ENCODE data around the gene PTPN20.

Gene PTPN20

DNA sequence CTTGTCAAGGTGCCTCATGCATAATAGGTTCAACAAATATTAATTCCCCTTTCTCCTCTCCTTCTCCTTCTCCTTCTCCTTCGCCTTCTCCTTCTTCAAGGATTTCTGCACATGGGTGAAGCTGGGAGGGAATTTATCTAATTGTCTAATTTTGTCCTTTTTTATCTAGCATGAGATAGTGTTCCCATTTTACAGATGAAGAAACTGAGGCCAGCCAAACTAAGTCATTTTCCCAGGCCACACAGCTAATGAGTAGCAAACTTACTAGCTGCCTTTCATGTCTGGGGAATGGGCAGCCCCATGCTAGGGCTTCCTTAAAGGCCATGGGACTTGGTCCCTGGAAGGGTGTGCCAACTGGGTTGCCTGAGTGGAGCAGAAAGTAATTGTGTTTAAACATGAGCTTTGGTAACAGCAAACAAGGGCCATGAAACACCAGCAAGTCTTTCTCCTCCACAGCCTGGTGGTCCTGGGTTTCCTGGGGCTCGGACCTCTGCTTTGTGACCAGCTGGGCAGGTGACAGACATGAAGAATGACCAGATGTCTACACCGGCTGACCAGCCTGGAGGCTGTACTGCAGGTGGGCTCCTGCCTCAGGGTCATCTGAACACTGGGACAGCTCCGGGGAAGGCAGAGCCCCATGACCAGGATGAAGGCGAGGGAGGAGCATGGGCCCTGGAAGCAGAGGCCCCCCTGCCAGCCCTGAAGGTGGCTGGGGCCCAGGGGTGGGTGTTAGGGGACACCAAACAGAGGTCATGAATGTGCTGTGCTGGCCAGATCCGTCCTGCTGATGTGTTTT, 138.0 kb downstream of the PTPN20 start:
- no peak for DNase-seq

DNA sequence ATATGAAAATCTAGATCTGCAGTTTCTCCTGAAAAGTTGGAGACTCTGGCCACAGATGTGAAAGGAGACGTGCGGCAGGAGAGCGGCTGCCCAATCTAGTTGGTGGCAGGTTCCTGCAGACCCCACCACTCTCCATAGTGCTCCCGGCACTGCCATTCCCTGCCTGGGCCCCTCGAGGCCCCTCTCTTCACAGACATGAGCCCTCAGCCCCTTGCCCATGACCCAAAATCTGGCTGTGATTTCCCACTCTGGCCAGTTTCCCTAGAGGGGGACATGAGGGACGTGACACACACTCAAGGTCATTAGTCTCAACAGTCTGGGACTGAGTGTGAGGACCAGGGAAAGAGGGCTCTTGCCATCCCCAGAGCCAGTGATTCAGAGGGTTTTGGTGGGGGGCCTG, 138.7 kb downstream of the PTPN20 start:
- no peak for DNase-seq

DNA sequence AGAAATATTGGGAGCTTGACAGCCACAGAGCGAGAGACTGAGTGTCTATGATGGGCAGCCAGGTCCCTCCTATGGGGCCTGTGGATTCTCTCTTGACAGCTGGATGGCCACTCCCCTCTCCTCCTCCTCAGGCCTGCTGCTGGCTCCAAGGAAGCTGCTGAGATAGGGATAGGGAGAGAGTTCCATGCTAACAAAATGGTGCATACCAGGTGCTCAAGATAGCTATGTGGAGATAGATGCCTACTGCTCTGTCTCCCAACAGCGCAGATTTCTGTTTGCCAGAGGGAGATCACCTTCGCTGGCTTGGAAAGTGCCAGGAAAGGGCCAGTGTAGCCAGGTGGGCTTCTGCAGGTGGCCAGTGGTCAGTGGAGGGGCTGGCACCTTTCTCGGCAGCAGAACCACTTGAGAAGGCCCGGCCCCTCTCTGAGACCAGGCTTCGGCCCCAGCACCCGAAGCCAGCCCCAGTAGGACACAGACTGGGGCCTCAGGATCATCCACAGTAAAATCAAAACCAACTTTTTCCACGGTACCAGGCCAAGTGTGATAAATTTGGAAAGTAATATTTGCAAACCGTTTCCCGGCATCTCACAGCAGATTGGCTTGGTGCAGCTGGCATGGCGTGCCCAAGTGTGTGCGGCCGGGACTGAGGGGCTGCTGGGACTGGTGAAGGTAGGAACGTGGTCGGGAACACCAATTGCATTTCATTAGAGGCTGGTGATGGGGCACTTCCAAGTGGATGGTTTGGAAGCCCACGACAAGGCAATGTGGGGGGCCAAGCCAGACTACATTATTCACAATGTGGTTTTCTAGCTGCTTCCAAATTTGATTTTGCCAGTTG, 139.6 kb downstream of the PTPN20 start:
- DNase-seq = no peak

DNA sequence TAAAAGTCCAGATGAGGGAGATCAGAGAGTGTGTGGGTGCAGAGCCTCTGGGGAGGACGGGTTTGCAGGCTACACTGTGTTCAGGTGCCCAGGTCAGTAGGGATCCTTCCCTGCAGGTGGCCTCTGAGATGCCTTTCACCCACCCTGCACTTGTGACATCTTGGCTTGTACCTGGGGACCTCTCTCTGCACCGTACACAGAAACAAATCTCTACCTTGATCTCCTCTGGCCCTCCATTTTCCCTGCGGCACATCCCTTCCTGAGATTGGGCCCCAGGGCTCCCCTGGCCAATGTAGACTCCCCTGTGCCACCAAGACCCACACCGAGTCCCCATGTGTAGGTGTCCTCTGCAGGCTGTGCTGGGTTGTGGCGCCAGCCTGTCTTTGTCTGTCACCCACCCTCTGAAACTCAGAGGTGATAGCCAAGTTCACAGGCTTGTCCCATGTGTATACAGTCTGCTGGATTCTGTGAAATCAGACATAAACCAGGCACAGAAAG, 140.6 kb downstream of the PTPN20 start:
- DNase-seq = no peak
